NT2/D1 (cell line): ENCODE results near the gene AFF1.

Source experiments
- SUZ12 ChIP-seq: IDR thresholded peaks from 2 replicates; pipeline ENCODE4 v1.6.1; 2011; ENCODE audit not compliant: insufficient read length, insufficient read depth; ENCODE audit errors: extremely low read depth
- YY1 ChIP-seq: IDR thresholded peaks from 2 replicates; pipeline ENCODE4 v1.6.1; 2011; ENCODE audit not compliant: insufficient read length, insufficient read depth
- ZNF274 ChIP-seq: IDR thresholded peaks from 2 replicates; pipeline ENCODE4 v1.6.1; 2011; ENCODE audit warnings: mild to moderate bottlenecking, low read depth, low read length

DNA sequence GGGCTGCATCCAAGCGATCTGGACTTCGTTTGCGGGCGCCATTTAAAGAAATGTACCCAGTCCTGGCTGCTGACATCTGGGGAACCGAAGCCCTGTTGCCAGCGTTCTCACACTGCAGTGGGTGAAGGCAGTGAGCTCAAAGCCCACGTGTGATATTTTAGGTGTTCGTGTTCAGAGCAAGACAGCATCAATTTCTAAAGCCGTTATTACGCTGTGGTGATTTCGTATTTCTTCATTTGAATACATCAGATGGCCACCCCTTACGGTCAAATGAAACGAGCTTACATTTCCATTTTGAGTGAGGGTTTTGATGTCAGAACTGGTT is 42.2 kb upstream of the AFF1 start:
- no peak for TF ChIP-seq ZNF274
- TF ChIP-seq YY1 = no peak
- TF ChIP-seq SUZ12 = no peak
